ENCODE data around the gene AMOTL1. TPM values are rescaled to one million over a fixed set of nuclear protein-coding genes. Genes with fewer than 3 reads are reported as not detected.

The AMOTL1 gene
- polyA plus RNA-seq, 1 of the 3 experiments (the other 2 are of a cell fraction), result 10.7 TPM

DNA sequence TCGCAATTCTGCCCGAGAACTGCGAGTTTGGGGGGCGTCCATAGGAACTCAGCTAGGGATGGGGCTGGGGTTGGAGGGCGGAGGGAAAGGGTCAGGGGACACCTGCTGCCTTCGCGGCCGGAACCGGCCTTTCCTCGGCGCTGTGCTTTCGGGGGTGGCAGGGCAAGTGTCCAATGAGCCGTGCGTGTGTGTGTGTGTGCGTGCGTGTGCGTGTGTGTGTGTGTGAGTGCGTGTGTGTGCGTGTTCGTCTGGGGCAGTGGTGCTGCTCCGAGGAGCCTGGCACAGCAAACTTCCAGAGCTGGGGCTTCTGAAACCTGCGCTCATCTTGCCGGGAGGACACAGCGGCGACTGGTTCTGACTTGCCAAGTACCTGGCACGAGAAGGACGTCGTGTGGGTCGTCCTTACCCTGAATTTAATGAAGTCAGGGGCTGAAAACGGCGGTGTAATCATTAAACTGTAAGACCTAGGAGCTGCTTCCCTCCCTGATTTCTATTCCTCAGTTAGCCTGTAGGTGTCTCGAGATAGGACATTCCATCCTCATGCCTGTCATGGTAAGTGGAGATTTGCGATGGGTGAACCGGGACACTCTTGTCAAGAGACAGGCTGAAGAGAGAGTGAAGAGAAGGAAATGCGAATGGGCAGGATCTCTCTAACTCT, 27.0 kb upstream of the AMOTL1 start:
- ChIA-PET CTCF (interaction anchor here (0.6 to 7.2 kb wide), 27 partner anchors 9 to 170 kb away, joined by 3 to 59 read pairs (median 4); partner anchors contain the start of gene AMOTL1), POLR2A (interaction anchor here (1.2 to 2.3 kb wide), 2 partner anchors 28 to 326 kb away, joined by 3 to 17 read pairs; partner anchors contain the start of gene AMOTL1)
- peaks cover 8 to 10% of the 10 kb centered on the region in 2 experiments; a peak in 1 of 4 replicates for H3K4me1 ChIP-seq (ENCODE audit: control insufficient read depth in 1 of 2, insufficient read depth in 2 of 2, low read depth in 1 of 2, low read length in 1 of 2)
- no peaks in the 10 kb centered on the region for H3K9me2 ChIP-seq
- WGBS (ENCODE audit: low lambda C conversion rate), result 4% methylated on average over 25 of the region's 35 CpGs
- peak overlapping the region; percentile 54; the same call in 1 of the 2 replicates for H3K9ac ChIP-seq
- no peaks in the 10 kb centered on the region for H3K36me3 ChIP-seq (replicated peaks in 1 of 2; ENCODE audit: control insufficient read depth in 1 of 2, insufficient read depth in 2 of 2, low read length in 1 of 2)
- H2AFZ ChIP-seq (ENCODE audit: low read depth), result peak overlapping the region; percentile 95
- H3K4me2 ChIP-seq, result peak overlapping the region; percentile 94
- H3K9me3 ChIP-seq, result no peaks in the 10 kb centered on the region
- H3K79me2 ChIP-seq (ENCODE audit: insufficient read depth), result no peaks in the 10 kb centered on the region
- H3K27ac ChIP-seq (ENCODE audit: low read depth in 2 of 2, low read length in 1 of 2), result no peak overlapping the region; a peak in 1 of 4 replicates
- DNase-seq, result peak; percentile 82
- H4K20me1 ChIP-seq (ENCODE audit: insufficient read depth), result no peaks in the 10 kb centered on the region
- H3K4me3 ChIP-seq (ENCODE audit: low read depth in 2 of 2, low read length in 1 of 2), result peak overlapping the region; percentile 63 to 69
- H3K27me3 ChIP-seq (ENCODE audit: insufficient read depth), result no peaks in the 10 kb centered on the region
- peaks cover 3% of the 10 kb centered on the region for H3F3A ChIP-seq (replicated peaks; ENCODE audit: insufficient read depth)
- TF ChIP-seq SMC3 (IDR thresholded peaks at IDR 0.05; ENCODE audit: low read depth, low read length) (peak; percentile 30; the same call in 1 of the 2 replicates), JUND (IDR thresholded peaks at IDR 0.05) (no peak), NRF1 (IDR thresholded peaks at IDR 0.05; ENCODE audit: low read depth, low read length) (no peak), FOXM1 (IDR thresholded peaks at IDR 0.05; ENCODE audit: low read depth) (no peak), EP300 (IDR thresholded peaks at IDR 0.05; ENCODE audit: borderline replicate concordance in 1 of 2, low read depth in 1 of 2, low read length in 1 of 2) (no peak), ELF1 (IDR thresholded peaks at IDR 0.05) (no peak), POLR2AphosphoS5 (IDR thresholded peaks at IDR 0.05; ENCODE audit: low read depth, low read length) (no peak), RXRA (IDR thresholded peaks at IDR 0.05; ENCODE audit: borderline replicate concordance, low read depth) (no peak), GABPA (IDR thresholded peaks at IDR 0.05; ENCODE audit: low read depth) (no peak), TEAD4 (IDR thresholded peaks at IDR 0.05; ENCODE audit: borderline replicate concordance, insufficient read depth) (no peak), RCOR1 (IDR thresholded peaks at IDR 0.05; ENCODE audit: low read length) (0 out of 2 replicates have a peak, but pooled peaks have one; percentile 11), FOSL2 (IDR thresholded peaks at IDR 0.05; ENCODE audit: borderline replicate concordance, low read depth) (no peak), RAD21 (IDR thresholded peaks at IDR 0.05; ENCODE audit: low read length) (peak; percentile 46), RFX5 (IDR thresholded peaks at IDR 0.05; ENCODE audit: low read length) (no peak), CHD2 (IDR thresholded peaks at IDR 0.05; ENCODE audit: low read length, partially characterized antibody) (no peak), MEF2A (IDR thresholded peaks at IDR 0.05; ENCODE audit: borderline replicate concordance, low read depth) (no peak), FOXJ3 (CRISPR knock-in tag; IDR thresholded peaks at IDR 0.05) (no peak; the same call in 1 of the 2 replicates)
- TF ChIP-seq, protein P1, sequence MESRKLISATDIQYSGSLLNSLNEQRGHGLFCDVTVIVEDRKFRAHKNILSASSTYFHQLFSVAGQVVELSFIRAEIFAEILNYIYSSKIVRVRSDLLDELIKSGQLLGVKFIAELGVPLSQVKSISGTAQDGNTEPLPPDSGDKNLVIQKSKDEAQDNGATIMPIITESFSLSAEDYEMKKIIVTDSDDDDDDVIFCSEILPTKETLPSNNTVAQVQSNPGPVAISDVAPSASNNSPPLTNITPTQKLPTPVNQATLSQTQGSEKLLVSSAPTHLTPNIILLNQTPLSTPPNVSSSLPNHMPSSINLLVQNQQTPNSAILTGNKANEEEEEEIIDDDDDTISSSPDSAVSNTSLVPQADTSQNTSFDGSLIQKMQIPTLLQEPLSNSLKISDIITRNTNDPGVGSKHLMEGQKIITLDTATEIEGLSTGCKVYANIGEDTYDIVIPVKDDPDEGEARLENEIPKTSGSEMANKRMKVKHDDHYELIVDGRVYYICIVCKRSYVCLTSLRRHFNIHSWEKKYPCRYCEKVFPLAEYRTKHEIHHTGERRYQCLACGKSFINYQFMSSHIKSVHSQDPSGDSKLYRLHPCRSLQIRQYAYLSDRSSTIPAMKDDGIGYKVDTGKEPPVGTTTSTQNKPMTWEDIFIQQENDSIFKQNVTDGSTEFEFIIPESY (IDR thresholded peaks at IDR 0.05; ENCODE audit: borderline replicate concordance, low read depth), result no peak
- TF ChIP-seq, protein P2, sequence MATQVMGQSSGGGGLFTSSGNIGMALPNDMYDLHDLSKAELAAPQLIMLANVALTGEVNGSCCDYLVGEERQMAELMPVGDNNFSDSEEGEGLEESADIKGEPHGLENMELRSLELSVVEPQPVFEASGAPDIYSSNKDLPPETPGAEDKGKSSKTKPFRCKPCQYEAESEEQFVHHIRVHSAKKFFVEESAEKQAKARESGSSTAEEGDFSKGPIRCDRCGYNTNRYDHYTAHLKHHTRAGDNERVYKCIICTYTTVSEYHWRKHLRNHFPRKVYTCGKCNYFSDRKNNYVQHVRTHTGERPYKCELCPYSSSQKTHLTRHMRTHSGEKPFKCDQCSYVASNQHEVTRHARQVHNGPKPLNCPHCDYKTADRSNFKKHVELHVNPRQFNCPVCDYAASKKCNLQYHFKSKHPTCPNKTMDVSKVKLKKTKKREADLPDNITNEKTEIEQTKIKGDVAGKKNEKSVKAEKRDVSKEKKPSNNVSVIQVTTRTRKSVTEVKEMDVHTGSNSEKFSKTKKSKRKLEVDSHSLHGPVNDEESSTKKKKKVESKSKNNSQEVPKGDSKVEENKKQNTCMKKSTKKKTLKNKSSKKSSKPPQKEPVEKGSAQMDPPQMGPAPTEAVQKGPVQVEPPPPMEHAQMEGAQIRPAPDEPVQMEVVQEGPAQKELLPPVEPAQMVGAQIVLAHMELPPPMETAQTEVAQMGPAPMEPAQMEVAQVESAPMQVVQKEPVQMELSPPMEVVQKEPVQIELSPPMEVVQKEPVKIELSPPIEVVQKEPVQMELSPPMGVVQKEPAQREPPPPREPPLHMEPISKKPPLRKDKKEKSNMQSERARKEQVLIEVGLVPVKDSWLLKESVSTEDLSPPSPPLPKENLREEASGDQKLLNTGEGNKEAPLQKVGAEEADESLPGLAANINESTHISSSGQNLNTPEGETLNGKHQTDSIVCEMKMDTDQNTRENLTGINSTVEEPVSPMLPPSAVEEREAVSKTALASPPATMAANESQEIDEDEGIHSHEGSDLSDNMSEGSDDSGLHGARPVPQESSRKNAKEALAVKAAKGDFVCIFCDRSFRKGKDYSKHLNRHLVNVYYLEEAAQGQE (IDR thresholded peaks at IDR 0.05; ENCODE audit: low read depth, low read length), result no peak
- TF ChIP-seq, protein P3, sequence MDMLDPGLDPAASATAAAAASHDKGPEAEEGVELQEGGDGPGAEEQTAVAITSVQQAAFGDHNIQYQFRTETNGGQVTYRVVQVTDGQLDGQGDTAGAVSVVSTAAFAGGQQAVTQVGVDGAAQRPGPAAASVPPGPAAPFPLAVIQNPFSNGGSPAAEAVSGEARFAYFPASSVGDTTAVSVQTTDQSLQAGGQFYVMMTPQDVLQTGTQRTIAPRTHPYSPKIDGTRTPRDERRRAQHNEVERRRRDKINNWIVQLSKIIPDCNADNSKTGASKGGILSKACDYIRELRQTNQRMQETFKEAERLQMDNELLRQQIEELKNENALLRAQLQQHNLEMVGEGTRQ (IDR thresholded peaks at IDR 0.05; ENCODE audit: borderline replicate concordance, low read depth, low read length), result no peak
- TF ChIP-seq, protein P4, sequence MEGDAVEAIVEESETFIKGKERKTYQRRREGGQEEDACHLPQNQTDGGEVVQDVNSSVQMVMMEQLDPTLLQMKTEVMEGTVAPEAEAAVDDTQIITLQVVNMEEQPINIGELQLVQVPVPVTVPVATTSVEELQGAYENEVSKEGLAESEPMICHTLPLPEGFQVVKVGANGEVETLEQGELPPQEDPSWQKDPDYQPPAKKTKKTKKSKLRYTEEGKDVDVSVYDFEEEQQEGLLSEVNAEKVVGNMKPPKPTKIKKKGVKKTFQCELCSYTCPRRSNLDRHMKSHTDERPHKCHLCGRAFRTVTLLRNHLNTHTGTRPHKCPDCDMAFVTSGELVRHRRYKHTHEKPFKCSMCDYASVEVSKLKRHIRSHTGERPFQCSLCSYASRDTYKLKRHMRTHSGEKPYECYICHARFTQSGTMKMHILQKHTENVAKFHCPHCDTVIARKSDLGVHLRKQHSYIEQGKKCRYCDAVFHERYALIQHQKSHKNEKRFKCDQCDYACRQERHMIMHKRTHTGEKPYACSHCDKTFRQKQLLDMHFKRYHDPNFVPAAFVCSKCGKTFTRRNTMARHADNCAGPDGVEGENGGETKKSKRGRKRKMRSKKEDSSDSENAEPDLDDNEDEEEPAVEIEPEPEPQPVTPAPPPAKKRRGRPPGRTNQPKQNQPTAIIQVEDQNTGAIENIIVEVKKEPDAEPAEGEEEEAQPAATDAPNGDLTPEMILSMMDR (IDR thresholded peaks at IDR 0.05), result peak; percentile 60
- TF ChIP-seq, protein P5, sequence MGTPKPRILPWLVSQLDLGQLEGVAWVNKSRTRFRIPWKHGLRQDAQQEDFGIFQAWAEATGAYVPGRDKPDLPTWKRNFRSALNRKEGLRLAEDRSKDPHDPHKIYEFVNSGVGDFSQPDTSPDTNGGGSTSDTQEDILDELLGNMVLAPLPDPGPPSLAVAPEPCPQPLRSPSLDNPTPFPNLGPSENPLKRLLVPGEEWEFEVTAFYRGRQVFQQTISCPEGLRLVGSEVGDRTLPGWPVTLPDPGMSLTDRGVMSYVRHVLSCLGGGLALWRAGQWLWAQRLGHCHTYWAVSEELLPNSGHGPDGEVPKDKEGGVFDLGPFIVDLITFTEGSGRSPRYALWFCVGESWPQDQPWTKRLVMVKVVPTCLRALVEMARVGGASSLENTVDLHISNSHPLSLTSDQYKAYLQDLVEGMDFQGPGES (IDR thresholded peaks at IDR 0.05; ENCODE audit: low read depth, low read length), result no peak
- TF ChIP-seq, protein P6, sequence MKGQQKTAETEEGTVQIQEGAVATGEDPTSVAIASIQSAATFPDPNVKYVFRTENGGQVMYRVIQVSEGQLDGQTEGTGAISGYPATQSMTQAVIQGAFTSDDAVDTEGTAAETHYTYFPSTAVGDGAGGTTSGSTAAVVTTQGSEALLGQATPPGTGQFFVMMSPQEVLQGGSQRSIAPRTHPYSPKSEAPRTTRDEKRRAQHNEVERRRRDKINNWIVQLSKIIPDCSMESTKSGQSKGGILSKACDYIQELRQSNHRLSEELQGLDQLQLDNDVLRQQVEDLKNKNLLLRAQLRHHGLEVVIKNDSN (IDR thresholded peaks at IDR 0.05; ENCODE audit: borderline replicate concordance, low read depth), result no peak
